Heart left ventricle (tissue), 16 donors: ENCODE results near the gene TNRC6B. TPM values are rescaled to one million over a fixed set of nuclear protein-coding genes. Genes with fewer than 3 reads are reported as not detected.

Experiments
- ATAC-seq, 4 donors: fragments of 200-7000 bp; cut with Tn5 transposase; one replicate each; pipeline ENCODE4 v1.9.1; 2020 to 2022; ENCODE audit warnings: moderate library complexity in 4 of 4, mild to moderate bottlenecking in 3 of 4, moderate number of reproducible peaks in 1 of 4
- DNase-seq, 5 donors: peaks; one replicate each; pipeline ENCODE4 v3.0.0-alpha.2; 2020
- H3K27ac ChIP-seq, 12 donors: fragments of 200-600 bp; sonication (generic) in 4 of 12; one replicate each; pipeline versions ENCODE4 v1.5.0 to v1.8.0; 2016 to 2022; ENCODE audit warnings: mild to moderate bottlenecking in 2 of 12
- H3K27me3 ChIP-seq, 9 donors: fragments of 200-600 bp; sonication (generic) in 2 of 9; one replicate each; pipeline versions ENCODE4 v1.5.1 to v1.8.0; 2016 to 2022; ENCODE audit warnings: mild to moderate bottlenecking in 3 of 9
- H3K36me3 ChIP-seq, 9 donors: fragments of 200-600 bp; sonication (generic) in 2 of 9; one replicate each; pipeline versions ENCODE4 v1.5.0 to v1.8.0; 2018 to 2022; ENCODE audit warnings: mild to moderate bottlenecking in 2 of 9
- H3K4me1 ChIP-seq, 12 donors: fragments of 200-600 bp; sonication (generic) in 4 of 12; one replicate each; pipeline versions ENCODE4 v1.5.0 to v1.8.0; 2016 to 2022; ENCODE audit warnings: mild to moderate bottlenecking in 3 of 12
- H3K4me3 ChIP-seq, 12 donors: fragments of 200-600 bp; sonication (generic) in 4 of 12; one replicate each; pipeline versions ENCODE4 v1.5.0 to v1.8.0; 2017 to 2022; ENCODE audit warnings: mild to moderate bottlenecking in 9 of 12, moderate library complexity in 4 of 12
- H3K9me3 ChIP-seq, 12 donors: fragments of 200-600 bp; sonication (generic) in 4 of 12; one replicate each; pipeline versions ENCODE4 v1.5.0 to v1.8.0; 2016 to 2022; ENCODE audit warnings: mild to moderate bottlenecking in 1 of 12
- CTCF ChIP-seq, 12 donors: fragments of 200-600 bp; sonication (generic) in 4 of 12; IDR thresholded peaks; one replicate each; pipeline versions ENCODE4 v1.5.0 to v1.8.0; 2018 to 2022; ENCODE audit warnings: antibody characterized with exemption in 12 of 12, mild to moderate bottlenecking in 5 of 12
- POLR2A ChIP-seq, 2 donors: fragments of 450-650 bp; IDR thresholded peaks; one replicate each; pipeline ENCODE4 v1.6.1; 2017; ENCODE audit warnings: antibody characterized with exemption in 2 of 2, mild to moderate bottlenecking in 2 of 2, moderate library complexity in 2 of 2
- WGBS, 4 donors: extraction: QIAGEN DNeasy Blood & Tissue Kit in 2 of 4; methylation state at CpG; one replicate each; pipeline versions ENCODE4 v1.1.5 to v1.1.7; 2013 to 2018; 5-methylcytosine and 5-hydroxymethylcytosine counted together
- intact Hi-C, 10 donors: fragments of 100-400 bp; cut with DNase I; formaldehyde crosslinking; loops; one replicate each; pipeline versions ENCODE4 v1.11.1 to v1.14.2; 2022
- polyA plus RNA-seq, 2 donors: library from polyadenylated mRNA; stranded (reverse); fragments of 200-250 nt; gene quantifications; one replicate each; pipeline ENCODE4 v1.2.3, GENCODE V29; 2013
- total RNA-seq, 9 donors: library from RNA; depleted of rRNA in 2 of 9; stranded (reverse); fragments of >200 nt in 2 of 9; fragmentation: NEBNext Ultra II Directional in 3 of 9; extraction: Animal tissue kit (Norgen Biotek cat#: 25700) in 3 of 9; gene quantifications; one replicate each; pipeline versions ENCODE4 v1.1.0 to v1.2.4, GENCODE V29; 2016 to 2023
- donor health status: ischemic (EF 13 %, LVEDD 7.1; RV severe dilation, severe dysfunction).
- donor health status: healthy with polysubstance abuse.
- donor health status: DM: no; HTN: yes; CAD: no.
- donor health status: DM: no; HTN: no; CAD: no.
- donor health status: ischemic (EF 25% LVEDD 6.9; RV normal size, moderate dysfunction).
- donor health status: ischemic (EF 25% LVEDD 5.7; RV mildly dilated, moderate dysfunction).
- donor health status: healthy.
- donor health status: DM: yes; HTN: yes; CAD: no.
- donor health status: ischemic (EF 35%, LVEDD 5.7; RV mildly dilated, moderate dysfunction).
- donor health status: nonischemic (EF 11% LVEDD 7.7; RV severe dilation, severe dysfunction).
- donor health status: DM: yes; HTN: yes; CAD: no.
- donor health status: PGD.
- donor health status: ischemic (EF 29% LVEDD 5.4; RV normal size, mild dysfunction).
- donor health status: nonischemic (EF 23%, LVEDD 6.1; RV moderate dilation, normal function).

TNRC6B gene
- total and polyA plus RNA-seq, 11 donors: 13.2 to 62.4 (median 39.3) TPM

GRCh38 chr22:40138866-40139265 lies 38.9 kb upstream of the TNRC6B start:
- no peak for DNase-seq
- no peak for ATAC-seq
- H3K9me3 ChIP-seq: no peaks in the 10 kb centered on the region
- H3K27me3 ChIP-seq: no peaks in the 10 kb centered on the region
- H3K27ac ChIP-seq: no peak overlapping the region
- peaks cover 0 to 64% (median 8%) of the 10 kb centered on the region in 9 donors for H3K36me3 ChIP-seq
- no peak overlapping the region for H3K4me3 ChIP-seq
- TF ChIP-seq POLR2A (IDR thresholded peaks at IDR 0.05) (no peak), CTCF (IDR thresholded peaks at IDR 0.05) (no peak)
- intact Hi-C loops: no loop called here
- H3K4me1 ChIP-seq: no peaks in the 10 kb centered on the region

GRCh38 chr22:40147388-40148176 lies 30.1 kb upstream of the TNRC6B start:
- intact Hi-C loops: no loop called here
- peaks cover 0 to 8% (median 0%) of the 10 kb centered on the region in 9 donors for H3K36me3 ChIP-seq
- WGBS, 4 donors: 84 to 92% (median 87%) methylated on average over 10 of the region's 10 CpGs

GRCh38 chr22:40153192-40153591 lies 24.5 kb upstream of the TNRC6B start:
- intact Hi-C loops: loop anchor here in 1 of 10 donors (10.0 kb wide), 1 partner anchor 98 kb away; no protein-coding TSS in a partner anchor
- Histone ChIP-seq H3K4me3 (no peak overlapping the region), H3K36me3 (peaks cover 0 to 8% (median 3%) of the 10 kb centered on the region in 9 donors), H3K4me1 (peaks cover 0 to 7% (median 1%) of the 10 kb centered on the region in 12 donors), H3K9me3 (no peaks in the 10 kb centered on the region), H3K27ac (no peak overlapping the region), H3K27me3 (no peaks in the 10 kb centered on the region)
- TF ChIP-seq POLR2A (IDR thresholded peaks at IDR 0.05): no peak
- no peak for TF ChIP-seq CTCF (IDR thresholded peaks at IDR 0.05)
- 82 to 93% (median 91%) methylated on average over 4 of the region's 4 CpGs for WGBS, 4 donors
- DNase-seq (no peak), ATAC-seq (no peak)

More at GRCh38 chr22:40147388-40148176, 30.1 kb upstream of the TNRC6B start:
- H3K27ac ChIP-seq: no peak overlapping the region
- no peaks in the 10 kb centered on the region for H3K27me3 ChIP-seq
- H3K4me1 ChIP-seq: no peaks in the 10 kb centered on the region
- H3K9me3 ChIP-seq: no peaks in the 10 kb centered on the region
- H3K4me3 ChIP-seq: no peak overlapping the region
- ATAC-seq (no peak), DNase-seq (no peak)
- TF ChIP-seq POLR2A (IDR thresholded peaks at IDR 0.05) (no peak), CTCF (IDR thresholded peaks at IDR 0.05) (no peak)

- Histone ChIP-seq H3K27ac (no peak overlapping the region), H3K27me3 (no peaks in the 10 kb centered on the region), H3K9me3 (no peaks in the 10 kb centered on the region), H3K4me1 (peaks cover 0 to 7% (median 1%) of the 10 kb centered on the region in 12 donors), H3K36me3 (peaks cover 0 to 13% (median 3%) of the 10 kb centered on the region in 9 donors), H3K4me3 (no peak overlapping the region)
- DNase-seq: no peak
- TF ChIP-seq CTCF (IDR thresholded peaks at IDR 0.05) (no peak), POLR2A (IDR thresholded peaks at IDR 0.05) (no peak)
- no peak for ATAC-seq
- intact Hi-C loops: loop anchor here in 1 of 10 donors (10.0 kb wide), 1 partner anchor 99 kb away; no protein-coding TSS in a partner anchor
- WGBS, 4 donors: 91 to 95% (median 93%) methylated on average over 4 of the region's 4 CpGs
Observed at GRCh38 chr22:40153705-40154104, 24.0 kb upstream of the TNRC6B start.
